ENCODE results near the gene UNC13A.

Gene UNC13A

DNA sequence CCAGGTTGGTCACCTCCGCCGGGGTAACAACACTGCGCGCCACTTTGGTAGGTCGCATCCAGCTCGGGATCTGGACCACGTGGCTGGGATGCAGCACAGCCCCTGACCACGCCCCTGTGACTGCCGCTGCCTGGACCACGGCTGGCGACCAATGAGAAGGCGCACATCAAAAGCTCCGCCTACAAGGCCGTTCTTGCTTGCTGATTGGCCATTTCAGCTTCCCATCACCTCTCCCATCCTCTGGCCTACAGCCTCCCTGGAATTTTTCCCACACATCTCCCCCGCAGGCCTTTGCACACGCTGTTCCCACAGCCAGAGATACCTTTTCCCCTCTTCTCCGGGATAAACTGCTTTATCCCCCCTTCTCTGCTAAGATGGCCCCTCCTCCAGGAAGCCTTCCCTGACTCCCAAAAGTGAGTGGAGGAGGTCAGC is 18.6 kb upstream of the UNC13A start:
- no peak for DNase-seq (ENCODE audit: low read depth in 3 of 3)

DNA sequence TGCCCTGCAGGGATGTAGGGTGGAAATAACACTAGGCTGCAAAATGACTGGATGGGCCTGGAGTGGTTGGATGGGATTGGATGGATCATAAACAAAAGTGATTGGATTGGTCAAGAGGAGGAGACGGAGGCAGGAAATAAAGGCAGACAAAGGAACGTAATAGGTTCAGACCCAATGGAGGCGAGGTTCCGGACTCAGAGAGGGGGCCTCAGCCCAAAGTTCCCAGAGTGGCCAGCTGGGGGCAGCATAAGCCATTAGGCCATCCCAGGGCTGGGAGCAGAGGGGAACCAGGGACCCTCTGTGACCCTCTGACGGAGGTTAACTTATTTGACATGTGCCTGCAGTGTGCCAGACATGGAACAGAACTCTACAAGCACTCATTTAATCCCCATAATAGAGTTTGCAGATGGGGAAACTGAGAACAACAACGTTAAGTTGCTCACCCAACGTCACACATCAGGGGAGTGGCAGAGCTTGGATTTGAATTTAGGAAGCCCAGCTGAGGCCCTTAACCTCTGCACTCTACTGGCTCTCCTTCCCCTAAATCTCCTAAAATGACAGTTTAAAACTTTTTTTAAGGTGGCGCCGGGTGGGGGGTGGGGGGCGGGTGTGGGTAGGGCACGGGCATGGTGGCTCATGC is 15.8 kb upstream of the UNC13A start:
- DNase-seq (ENCODE audit: low read depth in 3 of 3) = peak; percentile 50 to 56 (median 53)

DNA sequence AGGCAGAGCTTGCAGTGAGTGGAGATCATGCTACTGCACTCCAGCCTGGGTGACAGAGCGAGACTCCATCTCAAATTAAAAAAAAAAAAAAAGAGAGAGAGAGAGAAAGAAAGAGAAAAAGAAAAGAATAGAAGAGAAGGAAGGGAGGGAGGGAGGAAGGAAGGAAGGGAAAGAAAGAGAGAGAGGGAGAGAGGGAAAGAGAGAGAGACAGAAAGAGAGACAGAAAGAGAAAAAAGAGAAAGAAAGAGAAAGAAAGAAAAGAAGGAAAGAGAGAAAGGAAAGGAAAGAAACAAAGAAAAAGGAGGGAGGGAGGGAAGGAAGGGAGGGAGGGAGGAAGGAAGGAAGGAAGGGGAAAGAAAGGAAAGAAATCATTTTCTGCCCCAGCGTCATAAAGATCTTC is 7.0 kb upstream of the UNC13A start:
- DNase-seq (ENCODE audit: low read depth in 3 of 3) = no peak

DNA sequence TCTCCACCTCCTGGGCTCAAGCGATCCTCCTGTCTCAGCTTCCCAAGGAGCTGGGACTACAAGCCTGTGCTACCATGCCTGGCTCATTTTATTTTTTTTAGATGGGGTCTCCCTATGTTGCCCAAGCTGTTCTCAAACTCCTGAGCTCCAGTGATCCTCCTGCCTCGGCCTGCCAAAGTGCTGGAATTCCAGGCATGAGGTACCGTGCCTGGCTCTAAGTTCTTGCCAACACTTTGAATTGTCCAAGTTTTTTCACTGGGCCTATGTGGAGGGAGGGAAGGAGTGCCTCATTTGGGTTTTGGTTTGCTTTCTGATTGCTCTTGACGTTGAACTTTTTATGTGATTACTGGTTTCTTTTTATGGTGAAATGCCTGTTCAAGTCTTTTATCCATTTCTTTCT is 4.4 kb upstream of the UNC13A start:
- DNase-seq (ENCODE audit: low read depth in 3 of 3) = no peak

DNA sequence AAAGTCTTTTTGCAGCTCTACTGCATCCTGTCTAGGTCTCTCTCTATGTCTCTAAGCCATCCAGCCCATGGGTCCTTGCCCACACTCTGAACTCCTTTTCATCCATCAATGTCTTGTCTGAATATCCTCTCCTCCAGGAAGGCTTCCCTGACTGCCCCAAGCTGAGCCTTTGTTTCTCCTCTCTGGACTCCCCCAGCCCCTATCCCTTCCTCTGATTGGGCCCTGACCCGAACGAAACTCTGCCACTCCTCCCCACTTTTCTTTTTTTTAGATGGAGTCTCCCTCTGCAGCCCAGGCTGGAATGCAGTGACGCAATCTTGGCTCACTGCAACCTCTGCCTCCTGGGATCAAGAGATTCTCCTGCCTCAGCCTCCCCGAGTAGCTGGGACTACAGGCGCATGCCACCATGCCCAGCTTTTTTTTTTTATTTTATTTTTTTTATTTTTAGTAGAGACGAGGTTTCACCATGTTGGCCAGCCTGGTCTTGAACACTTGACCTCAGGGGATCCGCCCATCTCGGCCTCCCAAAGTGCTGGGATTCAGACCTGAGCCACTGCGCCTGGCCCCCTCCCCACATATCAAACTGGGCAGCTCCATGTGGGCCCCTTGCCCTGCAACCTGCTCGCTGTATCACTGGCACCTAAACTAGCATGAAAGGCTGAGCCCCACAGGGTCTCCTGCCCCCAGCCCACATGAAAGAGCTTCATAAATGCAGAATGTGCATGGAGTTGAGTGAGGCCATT is 870 bp upstream of the UNC13A start:
- DNase-seq (ENCODE audit: low read depth in 3 of 3) = no peak

DNA sequence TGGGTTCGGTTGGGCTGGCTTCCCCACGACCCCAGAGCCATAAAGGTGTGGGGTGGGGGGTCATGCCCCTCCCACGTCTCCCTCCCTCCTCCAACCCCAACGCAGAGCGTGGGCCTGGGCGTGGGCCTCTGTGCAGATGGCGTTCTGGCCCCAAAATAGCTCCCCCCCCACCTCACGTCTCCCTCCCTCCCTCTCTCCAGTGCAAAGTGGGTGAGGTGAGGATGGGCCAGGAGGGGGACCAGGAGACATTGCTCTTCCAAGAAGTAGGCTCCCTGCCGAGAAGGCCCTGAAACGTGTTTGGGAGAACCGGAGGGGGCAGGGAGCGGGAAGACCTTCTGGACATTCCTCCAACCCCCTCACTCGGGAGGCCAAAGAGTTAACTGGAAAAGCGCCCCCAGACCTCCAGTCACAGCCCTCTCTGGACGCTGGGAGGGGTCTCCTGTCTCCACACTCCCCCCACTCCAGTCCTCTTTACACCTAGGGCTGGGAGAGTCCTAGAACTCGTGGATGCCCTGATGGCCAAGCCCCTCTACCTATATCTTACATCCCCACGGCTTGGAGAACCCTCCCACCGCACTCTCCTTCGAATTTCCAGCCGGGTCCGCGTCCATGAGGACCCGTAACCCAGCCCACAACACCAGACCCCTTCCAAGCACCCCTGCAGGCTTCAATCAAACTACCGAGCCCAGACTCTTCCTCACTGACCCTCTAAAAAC is 855 bp downstream of the UNC13A start:
- DNase-seq (ENCODE audit: low read depth in 3 of 3) = no peak

DNA sequence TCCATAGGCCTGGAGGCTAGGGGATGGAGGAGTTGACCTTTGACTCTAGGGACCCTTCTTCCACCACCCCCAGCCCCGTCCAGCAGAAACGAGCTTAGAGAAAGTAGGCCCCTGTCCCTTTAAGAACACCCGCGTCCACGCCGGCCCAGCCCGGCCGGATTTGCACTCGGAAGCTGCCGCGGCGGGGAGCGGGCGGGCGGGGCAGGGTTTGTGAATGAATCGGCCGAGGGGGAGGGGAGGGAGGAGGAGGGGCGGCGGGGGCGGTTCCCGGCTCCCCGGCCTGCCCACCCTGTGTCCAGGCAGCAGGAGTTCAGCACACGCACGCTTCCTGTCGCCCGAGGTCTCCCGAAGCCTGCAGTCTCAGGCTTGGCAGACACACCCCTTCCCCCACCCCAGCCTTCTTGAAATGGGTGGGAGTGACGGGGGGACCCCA is 1.5 kb downstream of the UNC13A start:
- DNase-seq (ENCODE audit: low read depth in 3 of 3) = no peak

DNA sequence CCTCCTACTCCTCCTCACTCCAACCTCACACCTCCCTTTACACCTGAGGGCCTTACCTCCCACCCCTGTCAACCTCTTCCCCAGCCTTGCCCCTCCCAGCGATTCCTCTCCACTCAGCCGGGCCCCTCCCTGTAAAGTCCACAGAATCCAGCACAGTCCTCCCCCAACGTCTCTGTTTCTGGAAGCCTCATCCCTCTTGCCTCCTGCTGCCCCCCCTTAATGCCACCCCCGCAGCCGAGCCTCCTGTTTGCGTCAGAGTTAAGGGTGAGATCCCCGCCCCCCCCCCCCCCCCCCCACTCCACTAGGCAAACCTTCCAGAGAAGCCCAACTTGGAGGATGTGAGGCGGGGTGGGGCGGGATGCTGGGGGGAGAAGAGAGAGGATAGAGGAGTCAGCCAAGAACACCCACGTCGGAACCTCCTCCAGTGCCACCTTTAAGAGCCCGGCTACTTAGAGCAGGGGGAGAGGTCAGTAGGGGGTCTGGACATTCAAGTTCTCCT is 2.1 kb downstream of the UNC13A start:
- no peak for DNase-seq (ENCODE audit: low read depth in 3 of 3)

DNA sequence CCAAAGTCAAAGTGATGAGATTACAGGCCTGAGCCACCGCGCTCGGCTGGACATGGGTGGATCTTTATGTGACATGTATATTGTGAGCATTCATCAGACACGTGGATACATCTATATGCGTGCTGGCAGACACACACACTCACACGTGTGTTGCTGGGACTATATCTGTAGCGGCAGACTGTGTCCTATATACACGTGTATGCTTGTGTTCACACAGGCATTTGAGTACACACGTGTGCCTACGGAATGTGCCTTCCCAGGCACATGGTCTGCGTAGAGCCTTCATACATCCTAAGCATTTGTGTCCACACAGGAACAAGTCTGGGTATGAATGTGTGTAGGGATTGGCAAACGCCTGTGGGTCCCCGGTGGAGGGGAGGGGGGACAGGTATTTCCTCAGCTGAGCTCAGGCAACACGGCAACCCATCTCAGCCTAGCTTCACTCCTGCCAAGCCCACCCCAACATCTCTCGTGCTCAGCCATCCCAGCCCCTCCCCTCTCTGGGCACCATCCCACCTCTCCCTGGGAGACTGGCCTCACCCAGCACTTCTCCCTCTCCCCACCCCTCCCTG is 2.6 kb downstream of the UNC13A start:
- no peak for DNase-seq (ENCODE audit: low read depth in 3 of 3)

DNA sequence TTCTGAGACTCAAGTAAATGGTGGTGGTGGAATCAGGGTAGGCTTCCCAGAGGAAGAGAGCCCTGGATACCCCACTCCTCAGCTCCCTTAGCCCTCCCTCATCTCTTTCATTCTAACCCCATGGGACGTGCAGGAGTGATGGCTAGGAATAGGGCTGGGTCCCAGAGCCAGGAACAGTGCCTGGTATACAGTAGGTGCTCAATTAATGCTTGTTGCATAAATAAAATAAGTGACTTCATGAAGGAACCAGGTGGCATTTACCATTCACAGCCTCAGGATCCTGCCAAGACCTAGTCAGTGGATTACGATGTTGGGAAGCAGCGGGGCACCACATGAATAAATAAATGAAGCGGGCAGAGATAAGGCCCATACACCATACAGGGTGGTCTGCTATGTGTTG is 3.9 kb downstream of the UNC13A start:
- no peak for DNase-seq (ENCODE audit: low read depth in 3 of 3)

DNA sequence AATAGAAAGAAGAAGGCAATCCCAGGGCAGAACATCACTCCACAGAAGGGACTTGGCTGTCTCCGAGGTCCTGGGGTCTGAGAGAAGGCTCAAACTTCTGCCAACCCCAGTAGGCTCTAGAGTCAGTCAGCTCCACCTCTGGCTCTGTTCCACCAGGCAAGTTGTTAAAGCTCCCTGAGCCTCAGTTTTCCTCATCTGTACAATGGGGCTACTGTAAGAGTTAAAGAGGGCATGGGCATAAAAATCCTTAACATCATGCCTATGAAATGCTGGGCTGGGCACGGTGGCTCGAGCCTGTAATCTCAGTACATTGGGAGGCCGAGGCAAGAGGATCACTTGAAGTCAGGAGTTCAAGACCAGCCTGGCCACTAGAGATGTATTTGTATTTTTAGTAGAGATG is 5.1 kb downstream of the UNC13A start:
- no peak for DNase-seq (ENCODE audit: low read depth in 3 of 3)

DNA sequence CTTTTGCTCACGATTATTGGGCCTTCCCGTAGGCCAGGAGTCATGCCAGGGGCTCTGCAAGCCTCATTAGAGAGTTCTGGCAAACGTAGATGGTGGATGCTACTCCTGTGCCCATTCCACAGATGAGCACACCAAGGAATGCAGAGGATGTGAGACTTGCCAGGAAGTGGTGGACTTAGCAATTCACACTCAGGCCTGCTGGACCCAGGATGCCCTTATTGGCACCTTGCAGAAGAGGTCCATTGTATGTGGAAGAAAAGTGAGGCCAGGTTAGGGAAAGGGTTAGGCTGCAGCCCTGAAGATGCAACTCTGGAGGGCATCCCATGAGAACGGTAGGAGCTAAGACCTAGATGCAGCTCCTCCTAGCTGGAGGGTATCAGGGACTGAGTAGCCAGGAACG is 5.9 kb downstream of the UNC13A start:
- DNase-seq (ENCODE audit: low read depth in 3 of 3) = no peak

DNA sequence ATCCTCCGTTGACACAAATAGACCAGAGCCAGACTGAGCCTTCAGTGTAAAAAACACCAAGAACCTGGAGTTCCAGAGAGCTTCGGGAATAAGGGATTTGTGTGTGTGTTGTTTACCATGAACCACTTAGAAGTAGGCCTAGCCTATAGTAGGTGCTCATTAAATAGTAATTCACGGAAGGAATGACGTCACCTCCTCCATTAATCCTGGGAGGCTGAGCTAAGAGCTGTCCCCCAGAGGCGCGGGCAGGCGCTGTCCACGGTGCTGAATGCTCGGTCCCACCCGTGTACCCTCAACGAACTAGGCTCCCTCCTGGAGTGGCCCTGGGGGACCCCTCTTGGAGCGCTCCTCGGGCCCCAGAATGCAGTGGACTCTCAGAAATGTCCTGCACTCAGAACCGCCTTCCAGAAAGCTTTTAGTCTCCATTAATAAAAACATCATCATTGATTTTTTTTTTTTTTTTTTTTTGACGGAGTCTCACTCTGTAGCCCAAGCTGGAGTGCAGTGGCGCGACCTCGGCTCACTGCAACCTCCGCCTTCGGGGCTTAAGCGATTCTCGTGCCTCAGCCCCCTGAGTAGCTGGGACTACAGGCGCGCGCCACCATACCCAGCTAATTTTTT is 6.5 kb downstream of the UNC13A start:
- DNase-seq (ENCODE audit: low read depth in 3 of 3) = no peak

DNA sequence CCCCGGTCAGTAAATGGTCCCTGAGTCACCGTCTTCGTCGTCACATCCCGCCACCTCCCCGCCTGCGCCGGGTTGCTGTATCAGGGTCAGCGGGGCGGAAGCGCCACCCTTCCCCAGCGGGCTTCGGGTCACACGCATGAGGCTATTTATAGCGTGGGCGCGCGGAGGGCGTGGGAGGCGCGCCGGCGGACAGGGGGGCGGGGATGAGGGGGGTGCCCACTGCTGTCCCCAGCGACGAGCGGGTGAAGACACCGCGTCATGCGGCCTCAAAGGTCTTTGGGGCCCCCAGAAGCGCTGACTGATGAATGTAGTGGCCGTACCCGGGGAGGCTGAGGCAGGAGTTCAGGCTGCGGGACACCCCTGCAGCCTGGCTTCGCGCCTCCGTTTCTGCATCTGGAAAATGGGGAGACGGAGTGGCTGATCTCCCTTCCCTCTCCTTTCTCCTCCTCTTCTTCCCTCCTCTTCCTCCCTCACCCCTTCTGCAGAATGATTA is 7.9 kb downstream of the UNC13A start:
- peak in 1 of 3 experiments; percentile 18 for DNase-seq (ENCODE audit: low read depth in 3 of 3)

DNA sequence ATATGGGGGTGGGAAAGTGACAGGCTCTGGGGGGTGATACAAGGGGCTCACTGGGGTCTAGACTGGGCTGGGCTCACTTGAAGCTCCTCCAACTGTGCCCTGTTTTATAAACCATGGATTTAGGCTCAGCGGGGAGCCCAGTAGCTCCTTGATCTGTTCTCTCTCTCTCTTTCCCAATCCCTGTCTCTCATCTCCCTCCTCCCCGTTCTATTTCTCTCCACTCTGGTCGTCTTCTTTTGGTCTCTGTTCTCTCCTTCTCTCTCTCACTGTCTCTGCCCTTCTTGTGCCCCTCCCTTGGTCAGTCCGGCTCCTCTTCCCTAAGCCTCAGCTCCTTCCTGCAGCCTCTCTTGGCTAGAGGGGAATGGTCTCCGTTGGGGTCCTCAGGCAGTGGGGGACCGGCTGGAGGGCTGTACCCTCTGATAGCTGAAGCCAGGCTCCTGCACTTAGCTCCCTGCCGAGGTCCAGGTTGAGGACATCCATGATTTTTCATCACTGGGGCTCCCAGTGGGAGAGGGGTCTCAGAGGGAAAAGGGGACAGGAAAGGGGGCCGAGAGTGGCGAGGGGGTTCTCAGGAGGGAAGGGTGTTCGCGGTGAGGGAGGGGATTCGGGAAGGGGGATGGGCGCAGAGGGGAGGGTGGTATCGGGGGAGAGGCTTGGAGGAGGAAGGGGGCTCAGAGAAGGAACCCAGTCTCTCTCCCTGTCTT is 8.5 kb downstream of the UNC13A start:
- no peak for DNase-seq (ENCODE audit: low read depth in 3 of 3)

DNA sequence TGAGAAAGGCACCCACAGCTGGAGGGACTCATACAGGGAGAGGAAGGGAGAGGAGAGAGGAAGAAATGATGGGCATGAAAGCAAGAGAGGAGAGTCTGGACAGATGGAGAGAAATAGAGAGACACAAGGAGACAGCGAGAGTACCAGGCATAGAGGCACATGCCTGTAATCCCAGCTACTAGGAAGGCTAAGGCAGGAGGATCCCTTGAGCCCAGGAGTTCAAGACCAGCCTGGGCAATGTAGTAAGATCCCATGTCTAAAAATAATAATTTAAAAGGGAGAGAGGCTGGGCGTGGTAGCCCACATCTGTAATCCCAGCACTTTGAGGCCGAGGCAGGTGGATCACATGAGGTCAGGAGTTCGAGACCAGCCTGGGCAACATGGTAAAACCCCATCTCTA is 9.3 kb downstream of the UNC13A start:
- DNase-seq (ENCODE audit: low read depth in 3 of 3) = no peak

DNA sequence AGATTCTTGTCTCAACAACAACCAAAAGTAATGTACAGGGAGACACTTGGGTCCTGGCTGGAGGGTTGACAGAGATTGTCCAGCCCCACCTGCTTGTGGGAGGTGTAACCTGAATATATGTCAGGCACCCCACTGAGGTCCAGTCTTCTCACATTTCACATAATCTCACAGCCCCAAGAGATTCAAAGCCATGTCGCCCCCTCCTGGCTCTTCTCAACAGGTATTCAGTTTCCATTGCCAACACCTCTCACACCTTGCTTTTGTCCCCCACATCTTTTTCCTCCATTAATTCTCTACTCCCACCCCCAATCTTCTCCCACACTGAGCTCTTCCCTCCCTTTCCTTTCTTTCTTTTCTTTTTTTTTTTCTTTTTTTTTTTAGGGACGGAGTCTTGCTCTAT is 11.2 kb downstream of the UNC13A start:
- no peak for DNase-seq (ENCODE audit: low read depth in 3 of 3)

DNA sequence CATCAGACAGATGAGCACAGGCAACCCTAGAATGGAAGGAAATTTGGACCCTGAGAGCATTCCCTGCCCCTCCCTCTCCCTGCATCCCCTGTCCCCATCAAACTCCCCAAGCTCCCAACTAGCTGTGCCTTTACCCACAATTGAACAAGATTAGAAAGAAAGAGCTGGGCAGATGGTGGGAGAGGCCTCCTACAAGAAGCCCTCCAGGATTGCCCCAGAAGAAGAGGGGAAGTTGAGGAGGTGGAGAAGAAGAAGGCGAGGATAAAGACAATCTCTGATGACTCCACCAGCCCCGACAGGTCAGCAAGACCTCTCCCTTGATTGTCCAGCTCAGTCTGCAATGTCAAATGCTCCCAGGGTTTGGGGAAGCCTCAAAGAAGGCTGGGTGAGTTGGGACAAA is 11.9 kb downstream of the UNC13A start:
- no peak for DNase-seq (ENCODE audit: low read depth in 3 of 3)

DNA sequence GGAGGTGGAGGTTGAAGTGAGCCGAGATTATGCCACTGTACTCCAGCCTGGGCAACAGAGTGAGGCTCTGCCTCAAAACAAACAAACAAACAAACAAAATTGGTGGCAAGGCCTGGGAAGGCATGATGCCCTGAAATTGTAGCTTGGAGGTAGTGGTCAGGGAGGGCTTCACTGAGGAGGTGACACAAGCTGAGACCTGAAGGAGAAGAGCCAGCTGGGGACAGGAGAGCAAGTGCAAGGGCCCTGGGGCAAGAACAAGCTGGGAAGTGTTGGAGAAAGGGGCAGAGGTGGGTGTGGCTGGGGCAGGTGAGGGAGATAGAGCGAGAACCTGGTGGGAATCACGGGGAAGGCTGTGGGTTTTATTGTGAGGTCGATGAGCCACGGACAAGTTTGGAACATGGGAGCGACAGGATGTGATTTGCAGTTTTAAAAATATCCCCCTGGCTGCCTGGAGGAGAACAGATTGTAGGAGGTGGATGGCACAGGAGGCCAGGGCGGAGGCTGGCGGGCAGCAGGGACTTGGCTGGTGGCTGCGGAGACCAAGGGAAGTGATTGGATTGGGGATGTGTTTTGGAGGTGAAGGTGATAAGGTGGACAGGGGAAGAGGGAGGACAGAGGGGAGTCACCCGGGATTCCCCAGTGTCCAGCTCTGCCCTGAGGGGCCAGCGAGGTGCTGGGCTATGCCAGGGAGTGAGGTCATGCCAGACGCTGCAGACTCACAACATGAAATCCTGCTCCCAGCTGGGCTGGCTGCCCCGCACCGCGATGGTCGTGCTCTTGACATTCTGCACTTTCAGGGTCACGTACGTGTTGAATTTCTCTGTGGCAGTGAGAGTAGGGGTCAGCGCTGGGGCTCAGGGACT is 14.0 kb downstream of the UNC13A start:
- no peak for DNase-seq (ENCODE audit: low read depth in 3 of 3)

DNA sequence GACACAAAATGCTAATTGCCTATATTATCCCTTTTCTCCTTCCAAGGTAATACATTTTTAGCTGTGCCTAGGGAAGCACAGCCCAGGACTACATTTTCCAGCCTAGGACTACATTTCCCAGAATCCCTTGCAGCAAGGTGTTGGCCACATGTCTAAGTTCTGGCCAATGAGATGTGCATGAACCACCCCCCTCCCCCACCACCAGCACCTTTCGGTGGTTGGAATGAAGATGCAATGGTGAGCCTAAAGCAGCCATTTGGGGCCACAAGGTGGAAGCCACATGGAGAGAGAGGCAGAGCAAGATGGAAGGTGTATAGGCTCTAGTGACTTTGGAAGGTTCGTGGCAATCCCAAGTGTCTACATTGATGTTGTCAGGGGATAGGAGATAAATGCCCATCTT is 16.2 kb downstream of the UNC13A start:
- DNase-seq (ENCODE audit: low read depth in 3 of 3) = no peak
